Kidney epithelial cell (primary cell): ENCODE data around the gene DNAJC18. TPM values are rescaled to one million over a fixed set of nuclear protein-coding genes. Genes with fewer than 3 reads are reported as not detected.

ENCODE experiments used
- DNase-seq: peaks from one replicate; pipeline ENCODE4 v3.0.0-alpha.2; 2010; ENCODE audit warnings: low read depth
- H3K27me3 ChIP-seq: 2 replicates; pipeline ENCODE4 v1.6.0; 2011; ENCODE audit warnings: low read length; ENCODE audit not compliant: control insufficient read depth, insufficient read depth
- H3K36me3 ChIP-seq: 2 replicates; pipeline ENCODE4 v1.5.1; 2011; ENCODE audit warnings: low read length; ENCODE audit not compliant: control insufficient read depth, insufficient read depth
- H3K4me3 ChIP-seq: 2 replicates; pipeline ENCODE4 v1.5.1; 2011; ENCODE audit warnings: low read depth, mild to moderate bottlenecking, control low read depth, low read length
- CTCF ChIP-seq: IDR thresholded peaks from 2 replicates; pipeline ENCODE4 v1.5.1; 2011; ENCODE audit warnings: mild to moderate bottlenecking, moderate library complexity, low read length, control low read depth, inconsistent platforms; ENCODE audit not compliant: insufficient read depth, poor library complexity, severe bottlenecking
- total RNA-seq: library from RNA; depleted of rRNA; stranded (reverse); fragments of >200 nt; gene quantifications from 2 replicates; pipeline ENCODE4 v1.2.3, GENCODE V29; 2015

DNAJC18 gene
- total RNA-seq, 1 donor from 2014 or later = 14.2 TPM

- no peaks in the 10 kb centered on the region for H3K27me3 ChIP-seq
- no peak for DNase-seq
- H3K4me3 ChIP-seq = no peak overlapping the region
- TF ChIP-seq CTCF = no peak
- H3K36me3 ChIP-seq = no peaks in the 10 kb centered on the region
Observed at GRCh38 chr5:139415221-139415861, 24.0 kb downstream of the DNAJC18 start.

GRCh38 chr5:139414581-139415130 lies 24.7 kb downstream of the DNAJC18 start:
- Histone ChIP-seq H3K36me3 (no peaks in the 10 kb centered on the region), H3K4me3 (no peak overlapping the region), H3K27me3 (no peaks in the 10 kb centered on the region)
- no peak for TF ChIP-seq CTCF
- DNase-seq = no peak

- DNase-seq = no peak
- H3K36me3 ChIP-seq = no peaks in the 10 kb centered on the region
- no peaks in the 10 kb centered on the region for H3K27me3 ChIP-seq
- TF ChIP-seq CTCF = no peak
- no peak overlapping the region for H3K4me3 ChIP-seq
Observed at GRCh38 chr5:139413963-139414362, 25.4 kb downstream of the DNAJC18 start.

GRCh38 chr5:139413153-139413552 lies 26.2 kb downstream of the DNAJC18 start:
- no peak for DNase-seq
- no peak for TF ChIP-seq CTCF
- H3K36me3 ChIP-seq = no peaks in the 10 kb centered on the region
- H3K27me3 ChIP-seq = no peaks in the 10 kb centered on the region
- H3K4me3 ChIP-seq = no peak overlapping the region

GRCh38 chr5:139410993-139411828 lies 28.1 kb downstream of the DNAJC18 start:
- H3K27me3 ChIP-seq = no peaks in the 10 kb centered on the region
- no peak for TF ChIP-seq CTCF
- no peaks in the 10 kb centered on the region for H3K36me3 ChIP-seq
- no peak for DNase-seq
- H3K4me3 ChIP-seq = no peak overlapping the region
